ENCODE measurements around the gene HBG2.

Gene HBG2

DNA sequence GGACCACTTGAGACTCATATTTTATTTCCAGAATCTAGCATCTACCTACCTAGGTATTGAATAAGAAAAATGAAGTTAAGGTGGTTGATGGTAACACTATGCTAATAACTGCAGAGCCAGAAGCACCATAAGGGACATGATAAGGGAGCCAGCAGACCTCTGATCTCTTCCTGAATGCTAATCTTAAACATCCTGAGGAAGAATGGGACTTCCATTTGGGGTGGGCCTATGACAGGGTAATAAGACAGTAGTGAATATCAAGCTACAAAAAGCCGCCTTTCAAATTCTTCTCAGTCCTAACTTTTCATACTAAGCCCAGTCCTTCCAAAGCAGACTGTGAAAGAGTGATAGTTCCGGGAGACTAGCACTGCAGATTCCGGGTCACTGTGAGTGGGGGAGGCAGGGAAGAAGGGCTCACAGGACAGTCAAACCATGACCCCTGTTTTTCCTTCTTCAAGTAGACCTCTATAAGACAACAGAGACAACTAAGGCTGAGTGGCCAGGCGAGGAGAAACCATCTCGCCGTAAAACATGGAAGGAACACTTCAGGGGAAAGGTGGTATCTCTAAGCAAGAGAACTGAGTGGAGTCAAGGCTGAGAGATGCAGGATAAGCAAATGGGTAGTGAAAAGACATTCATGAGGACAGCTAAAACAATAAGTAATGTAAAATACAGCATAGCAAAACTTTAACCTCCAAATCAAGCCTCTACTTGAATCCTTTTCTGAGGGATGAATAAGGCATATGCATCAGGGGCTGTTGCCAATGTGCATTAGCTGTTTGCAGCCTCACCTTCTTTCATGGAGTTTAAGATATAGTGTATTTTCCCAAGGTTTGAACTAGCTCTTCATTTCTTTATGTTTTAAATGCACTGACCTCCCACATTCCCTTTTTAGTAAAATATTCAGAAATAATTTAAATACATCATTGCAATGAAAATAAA, 29.8 kb downstream of the HBG2 start:
- no peaks in the 10 kb centered on the region for H3K4me1 ChIP-seq (ENCODE audit: insufficient read depth, low read length, poor library complexity, severe bottlenecking)
- H3K36me3 ChIP-seq (ENCODE audit: insufficient read depth, low read length), result no peaks in the 10 kb centered on the region
- H3K4me2 ChIP-seq (ENCODE audit: low read depth, low read length, poor library complexity, severe bottlenecking), result no peak overlapping the region
- H3K4me3 ChIP-seq (ENCODE audit: low read length, poor library complexity, severe bottlenecking), result no peak overlapping the region
- no peaks in the 10 kb centered on the region for H3F3A ChIP-seq (ENCODE audit: low read depth)
- H3K79me2 ChIP-seq (ENCODE audit: insufficient read depth, low read length), result no peaks in the 10 kb centered on the region
- no peaks in the 10 kb centered on the region for H4K20me1 ChIP-seq (ENCODE audit: insufficient read depth, low read length, poor library complexity, severe bottlenecking)
- TF ChIP-seq, protein P1, sequence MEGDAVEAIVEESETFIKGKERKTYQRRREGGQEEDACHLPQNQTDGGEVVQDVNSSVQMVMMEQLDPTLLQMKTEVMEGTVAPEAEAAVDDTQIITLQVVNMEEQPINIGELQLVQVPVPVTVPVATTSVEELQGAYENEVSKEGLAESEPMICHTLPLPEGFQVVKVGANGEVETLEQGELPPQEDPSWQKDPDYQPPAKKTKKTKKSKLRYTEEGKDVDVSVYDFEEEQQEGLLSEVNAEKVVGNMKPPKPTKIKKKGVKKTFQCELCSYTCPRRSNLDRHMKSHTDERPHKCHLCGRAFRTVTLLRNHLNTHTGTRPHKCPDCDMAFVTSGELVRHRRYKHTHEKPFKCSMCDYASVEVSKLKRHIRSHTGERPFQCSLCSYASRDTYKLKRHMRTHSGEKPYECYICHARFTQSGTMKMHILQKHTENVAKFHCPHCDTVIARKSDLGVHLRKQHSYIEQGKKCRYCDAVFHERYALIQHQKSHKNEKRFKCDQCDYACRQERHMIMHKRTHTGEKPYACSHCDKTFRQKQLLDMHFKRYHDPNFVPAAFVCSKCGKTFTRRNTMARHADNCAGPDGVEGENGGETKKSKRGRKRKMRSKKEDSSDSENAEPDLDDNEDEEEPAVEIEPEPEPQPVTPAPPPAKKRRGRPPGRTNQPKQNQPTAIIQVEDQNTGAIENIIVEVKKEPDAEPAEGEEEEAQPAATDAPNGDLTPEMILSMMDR (conservative IDR thresholded peaks at IDR 0.05; ENCODE audit: low read length), result no peak
- TF ChIP-seq EZH2phosphoT487 (IDR thresholded peaks at IDR 0.05; ENCODE audit: borderline replicate concordance), result no peak
- no peak overlapping the region for H2AFZ ChIP-seq (ENCODE audit: low read length)
- H3K9me2 ChIP-seq (replicated peaks; ENCODE audit: low read depth, low read length), result no peaks in the 10 kb centered on the region
- H3K27me3 ChIP-seq (ENCODE audit: insufficient read depth, low read length, poor library complexity, severe bottlenecking), result no peaks in the 10 kb centered on the region
- no peaks in the 10 kb centered on the region for H3K9me3 ChIP-seq (ENCODE audit: insufficient read depth, low read depth, low read length)
- no peak overlapping the region for H3K9ac ChIP-seq (ENCODE audit: low read depth, low read length, poor library complexity, severe bottlenecking)

DNA sequence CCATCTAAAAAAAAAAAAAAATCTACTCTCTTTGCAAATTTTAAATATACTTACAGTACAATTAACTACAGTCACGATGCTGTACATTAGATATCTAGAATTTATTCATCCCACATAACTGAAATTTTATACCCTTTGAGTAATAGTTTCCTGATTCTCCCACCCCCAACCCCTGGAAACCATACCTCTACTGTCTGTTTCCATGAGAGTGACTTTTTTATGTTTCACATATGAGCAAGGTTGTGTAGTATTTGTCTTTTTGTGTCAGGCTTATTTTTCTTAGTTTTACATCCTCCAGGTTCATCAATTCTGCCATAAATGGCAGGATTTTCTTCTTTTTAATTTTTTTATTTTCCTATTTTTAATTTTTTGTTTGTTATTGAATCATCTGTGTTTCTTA, 30.9 kb downstream of the HBG2 start:
- no peaks in the 10 kb centered on the region for H3K79me2 ChIP-seq (ENCODE audit: insufficient read depth, low read length)
- H3K36me3 ChIP-seq (ENCODE audit: insufficient read depth, low read length), result no peaks in the 10 kb centered on the region
- H3K4me2 ChIP-seq (ENCODE audit: low read depth, low read length, poor library complexity, severe bottlenecking), result no peak overlapping the region
- H3K4me3 ChIP-seq (ENCODE audit: low read length, poor library complexity, severe bottlenecking), result no peak overlapping the region
- H3K4me1 ChIP-seq (ENCODE audit: insufficient read depth, low read length, poor library complexity, severe bottlenecking), result no peaks in the 10 kb centered on the region
- H3K9me3 ChIP-seq (ENCODE audit: insufficient read depth, low read depth, low read length), result no peaks in the 10 kb centered on the region
- TF ChIP-seq, protein P1 (conservative IDR thresholded peaks at IDR 0.05; ENCODE audit: low read length), result no peak
- no peak for TF ChIP-seq EZH2phosphoT487 (IDR thresholded peaks at IDR 0.05; ENCODE audit: borderline replicate concordance)
- H2AFZ ChIP-seq (ENCODE audit: low read length), result no peak overlapping the region
- H4K20me1 ChIP-seq (ENCODE audit: insufficient read depth, low read length, poor library complexity, severe bottlenecking), result no peaks in the 10 kb centered on the region
- no peaks in the 10 kb centered on the region for H3K27me3 ChIP-seq (ENCODE audit: insufficient read depth, low read length, poor library complexity, severe bottlenecking)
- no peak overlapping the region for H3K9ac ChIP-seq (ENCODE audit: low read depth, low read length, poor library complexity, severe bottlenecking)
- no peaks in the 10 kb centered on the region for H3K9me2 ChIP-seq (replicated peaks; ENCODE audit: low read depth, low read length)
- H3F3A ChIP-seq (ENCODE audit: low read depth), result no peaks in the 10 kb centered on the region

DNA sequence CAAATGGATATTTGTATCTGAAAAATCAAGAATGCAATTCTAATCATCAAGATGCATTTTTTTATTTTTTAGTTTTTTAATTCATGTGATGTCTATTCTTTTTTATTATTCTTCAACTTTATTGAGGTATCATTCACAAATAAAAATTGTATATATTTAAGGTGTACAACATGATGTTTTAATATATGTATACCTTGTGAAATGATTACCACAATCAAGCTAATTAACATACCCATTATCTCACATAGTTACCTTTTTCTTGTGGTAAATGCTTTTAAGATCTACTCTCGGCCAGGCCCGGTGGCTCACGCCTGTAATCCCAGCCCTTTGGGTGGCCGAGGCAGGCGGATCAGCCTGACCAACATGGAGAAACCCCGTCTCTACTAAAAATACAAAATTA, 31.4 kb downstream of the HBG2 start:
- H3K9ac ChIP-seq (ENCODE audit: low read depth, low read length, poor library complexity, severe bottlenecking), result no peak overlapping the region
- H3K4me1 ChIP-seq (ENCODE audit: insufficient read depth, low read length, poor library complexity, severe bottlenecking), result no peaks in the 10 kb centered on the region
- no peak overlapping the region for H3K4me3 ChIP-seq (ENCODE audit: low read length, poor library complexity, severe bottlenecking)
- H4K20me1 ChIP-seq (ENCODE audit: insufficient read depth, low read length, poor library complexity, severe bottlenecking), result no peaks in the 10 kb centered on the region
- H3K4me2 ChIP-seq (ENCODE audit: low read depth, low read length, poor library complexity, severe bottlenecking), result no peak overlapping the region
- no peak overlapping the region for H2AFZ ChIP-seq (ENCODE audit: low read length)
- TF ChIP-seq, protein P1 (conservative IDR thresholded peaks at IDR 0.05; ENCODE audit: low read length), result no peak
- TF ChIP-seq EZH2phosphoT487 (IDR thresholded peaks at IDR 0.05; ENCODE audit: borderline replicate concordance), result no peak
- H3K79me2 ChIP-seq (ENCODE audit: insufficient read depth, low read length), result no peaks in the 10 kb centered on the region
- no peaks in the 10 kb centered on the region for H3K9me2 ChIP-seq (replicated peaks; ENCODE audit: low read depth, low read length)
- no peaks in the 10 kb centered on the region for H3K27me3 ChIP-seq (ENCODE audit: insufficient read depth, low read length, poor library complexity, severe bottlenecking)
- no peaks in the 10 kb centered on the region for H3K9me3 ChIP-seq (ENCODE audit: insufficient read depth, low read depth, low read length)
- no peaks in the 10 kb centered on the region for H3F3A ChIP-seq (ENCODE audit: low read depth)
- H3K36me3 ChIP-seq (ENCODE audit: insufficient read depth, low read length), result no peaks in the 10 kb centered on the region

Data from Loucy (cell line).